GM18868 (cell line): Measurements from ENCODE around the gene PLXNA4.

ENCODE experiments used
- ATAC-seq: cut with Tn5 transposase; IDR thresholded peaks from one replicate; pipeline ENCODE4 v1.9.1; 2021; ENCODE audit warnings: mild to moderate bottlenecking, moderate library complexity; ENCODE audit not compliant: unreplicated experiment

The PLXNA4 gene

DNA sequence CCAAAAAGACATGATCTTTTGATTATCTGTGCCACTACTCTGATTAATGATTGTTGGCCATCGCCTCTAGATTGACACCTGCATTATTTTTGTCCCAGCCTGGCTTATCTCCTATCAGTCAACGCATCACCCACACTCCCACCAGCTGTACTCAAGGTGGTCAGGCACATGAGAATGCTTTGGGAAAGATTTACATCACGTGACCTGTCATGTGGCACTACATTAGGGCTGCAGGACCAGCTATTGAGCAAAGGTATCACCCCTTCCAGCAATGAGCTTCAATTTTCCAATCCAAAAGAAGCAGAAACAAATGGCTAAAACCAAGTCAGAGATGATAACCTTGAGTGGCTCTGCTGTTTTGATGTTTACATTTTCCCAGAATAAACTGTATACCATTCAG is 204.3 kb downstream of the PLXNA4 start:
- ATAC-seq: no peak

- ATAC-seq: no peak
These were observed 207.9 kb downstream of the PLXNA4 start for GRCh38 chr7:132368246-132368900.

DNA sequence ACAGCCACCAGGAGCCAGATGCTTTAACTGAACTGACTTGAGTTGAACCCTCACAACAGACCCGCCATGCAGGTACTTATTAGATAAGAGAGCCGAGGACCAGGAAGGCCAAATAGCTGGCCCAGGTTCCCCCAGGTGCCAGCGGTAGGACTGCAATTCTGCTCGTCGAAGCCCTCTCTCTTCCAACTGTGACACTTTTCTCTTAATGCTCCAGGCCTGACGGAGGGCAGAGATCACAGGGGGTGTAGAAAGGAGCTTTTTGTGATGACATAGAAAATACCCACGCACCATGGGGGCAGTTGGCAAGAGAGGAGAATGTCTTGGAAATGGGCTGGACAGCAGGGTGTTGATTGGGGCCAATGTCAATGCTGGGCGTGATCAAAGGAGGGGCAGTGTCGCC is 208.5 kb downstream of the PLXNA4 start:
- ATAC-seq: no peak

GRCh38 chr7:132367004-132367403 is 209.3 kb downstream of the PLXNA4 start:
- ATAC-seq: no peak

DNA sequence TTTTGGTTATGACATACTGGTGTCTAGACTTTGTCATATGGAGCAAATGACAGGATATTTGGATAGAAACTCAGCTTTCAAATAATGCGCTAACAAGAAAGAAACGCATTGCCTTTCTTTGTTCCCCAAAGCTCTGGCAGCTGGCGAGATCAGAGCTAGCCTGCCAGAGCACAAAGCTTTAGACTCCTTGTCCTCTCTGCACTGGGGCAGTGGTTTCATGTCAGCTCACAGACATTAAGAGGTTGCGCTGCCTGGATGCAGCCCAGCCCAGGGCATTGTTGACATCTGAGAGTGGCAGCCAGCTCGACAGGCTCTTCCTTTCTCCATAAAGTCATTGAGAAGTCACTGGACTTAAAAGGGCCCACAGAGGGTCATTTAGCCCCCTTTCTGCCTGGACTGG is 212.0 kb downstream of the PLXNA4 start:
- no peak for ATAC-seq

DNA sequence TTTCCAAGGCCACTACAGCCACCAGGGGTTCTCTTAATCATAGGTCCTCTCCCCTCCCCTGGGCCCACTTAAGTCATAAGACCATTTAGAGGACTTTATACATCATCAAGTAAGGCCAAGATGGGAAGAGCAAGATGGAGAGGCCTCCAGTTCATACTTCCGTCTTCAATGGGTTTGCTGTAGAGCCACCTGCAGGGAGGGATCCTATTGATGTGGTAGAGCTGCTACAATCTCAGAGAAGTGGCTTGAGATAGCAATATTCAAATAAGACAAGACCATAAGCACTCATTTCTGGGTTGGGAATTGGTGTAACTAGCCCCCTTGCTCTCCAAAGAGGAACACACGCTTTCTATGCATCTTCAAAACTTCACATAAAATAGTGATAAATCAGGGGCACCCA is 214.2 kb downstream of the PLXNA4 start:
- no peak for ATAC-seq

DNA sequence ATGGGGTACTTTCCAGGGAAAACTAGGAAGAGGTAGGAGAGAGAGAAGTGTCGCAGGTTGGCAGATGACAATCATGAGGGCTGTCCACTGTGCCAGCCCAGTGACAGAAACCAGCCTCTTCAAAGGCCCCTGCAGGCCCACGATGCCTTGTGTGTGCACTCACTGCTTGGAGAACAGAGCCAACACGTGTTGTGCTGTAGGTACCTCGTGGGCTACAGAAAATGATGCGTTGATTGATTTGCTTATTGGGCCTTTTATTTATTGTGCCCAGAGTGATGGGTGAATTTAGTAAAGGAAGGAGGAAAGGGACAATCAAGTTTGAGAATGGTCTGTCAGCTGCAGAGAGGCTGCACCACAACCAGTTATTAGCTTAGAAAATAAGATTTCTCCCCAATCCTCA is 215.1 kb downstream of the PLXNA4 start:
- ATAC-seq: no peak

DNA sequence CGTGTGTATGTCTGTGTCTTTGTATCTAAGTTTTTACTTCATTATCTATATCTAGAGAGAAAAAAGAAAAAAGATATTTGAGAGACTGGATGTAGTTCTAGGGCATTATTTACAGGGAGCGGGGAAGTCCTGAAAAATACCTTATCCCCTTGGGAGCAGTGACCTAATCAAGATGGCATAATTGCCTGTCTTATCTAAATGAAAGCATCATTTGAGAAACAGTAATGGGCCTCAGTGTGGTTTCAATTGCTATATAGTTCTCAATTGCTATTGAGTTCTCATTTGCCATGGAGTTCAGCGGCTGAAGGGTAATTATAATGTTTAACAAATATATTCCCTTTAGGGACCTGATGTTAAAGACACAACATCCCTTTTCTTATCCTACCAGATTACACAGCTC is 216.5 kb downstream of the PLXNA4 start:
- ATAC-seq: no peak

DNA sequence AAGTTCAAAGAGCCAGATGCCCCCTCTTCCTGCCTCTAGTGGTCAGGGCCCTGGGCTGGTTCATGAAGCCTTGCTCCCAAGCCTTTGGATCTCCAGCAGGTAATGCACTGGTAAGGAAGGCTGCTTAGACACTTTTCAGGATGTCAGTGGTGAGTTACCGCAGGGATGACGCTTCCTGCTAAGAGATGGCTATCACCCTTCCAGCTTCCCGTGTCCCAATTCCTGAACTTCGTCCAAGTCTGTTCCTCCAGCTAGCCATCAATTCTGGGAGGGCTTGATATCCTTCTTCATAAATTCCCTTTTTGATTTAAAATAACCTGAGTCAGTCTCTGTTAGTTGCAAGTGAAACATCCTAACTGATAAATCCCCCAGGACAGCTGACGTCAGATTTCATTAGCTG is 221.2 kb downstream of the PLXNA4 start:
- no peak for ATAC-seq

- ATAC-seq: no peak
These were observed 221.7 kb downstream of the PLXNA4 start for GRCh38 chr7:132354527-132354926.

DNA sequence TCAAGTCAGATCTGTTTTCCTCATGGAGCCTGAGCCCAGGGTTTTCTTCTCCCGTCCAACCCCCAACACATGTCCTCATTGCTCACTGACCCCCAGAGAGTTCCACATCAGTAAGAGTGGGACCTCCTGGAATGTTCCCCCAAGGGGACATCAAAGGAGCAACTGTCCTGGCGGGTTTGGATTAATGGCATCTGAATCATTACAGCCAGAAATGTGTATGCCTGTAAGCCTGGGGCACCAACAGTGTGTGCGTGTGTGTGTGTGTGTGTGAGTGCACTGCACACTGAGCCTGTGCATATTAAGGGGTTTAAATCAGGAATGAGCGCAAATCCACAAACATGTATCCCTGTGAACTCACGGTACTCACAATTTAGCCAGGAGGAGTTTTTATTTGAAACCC is 222.3 kb downstream of the PLXNA4 start:
- no peak for ATAC-seq

DNA sequence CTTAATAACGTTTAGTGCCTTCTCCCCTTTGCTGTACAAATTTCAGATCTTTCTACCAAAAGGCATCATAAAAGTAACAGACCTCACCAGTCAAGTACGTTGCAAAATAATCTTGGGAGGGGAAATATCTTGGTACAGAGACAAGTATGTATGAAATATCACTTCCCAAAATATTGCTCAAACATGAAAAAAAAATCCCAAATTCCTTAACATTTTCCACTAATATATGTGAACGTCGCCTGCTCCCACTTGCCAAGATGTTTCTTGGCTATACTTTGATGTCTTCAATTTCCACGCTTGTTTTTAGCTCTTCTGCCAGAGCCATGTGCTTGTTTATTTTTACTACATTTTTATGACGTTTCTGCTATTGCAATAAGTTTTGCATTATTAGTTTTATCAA is 223.5 kb downstream of the PLXNA4 start:
- no peak for ATAC-seq

DNA sequence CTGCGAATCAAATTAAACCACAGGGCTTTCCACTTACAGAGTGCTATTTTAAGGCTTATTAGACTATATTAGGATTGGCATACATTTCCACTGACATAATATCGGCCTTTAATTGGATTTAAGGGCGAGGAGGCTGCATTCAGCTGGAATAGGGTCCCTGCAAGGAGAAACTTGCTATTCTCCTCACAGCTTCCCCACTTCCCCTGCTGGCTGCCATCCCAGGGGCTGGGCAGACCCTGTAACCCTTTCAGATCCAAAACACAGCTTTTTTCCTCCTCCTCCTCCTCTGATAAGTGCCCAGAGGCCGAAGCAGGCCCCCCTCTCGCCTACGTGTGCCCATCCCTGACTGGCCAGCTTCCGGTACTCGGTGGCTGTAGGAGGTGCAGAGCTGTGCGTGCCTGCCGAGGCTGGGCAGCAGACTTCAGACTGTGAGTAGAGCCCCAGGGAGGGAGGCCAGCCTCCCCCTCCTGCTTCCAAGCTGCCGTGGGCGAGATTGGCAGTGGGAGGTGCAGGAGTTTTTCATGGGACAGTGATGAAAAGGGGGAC is 224.2 kb downstream of the PLXNA4 start:
- ATAC-seq: no peak

- ATAC-seq: no peak
These were observed 225.5 kb downstream of the PLXNA4 start for GRCh38 chr7:132350741-132351140.

DNA sequence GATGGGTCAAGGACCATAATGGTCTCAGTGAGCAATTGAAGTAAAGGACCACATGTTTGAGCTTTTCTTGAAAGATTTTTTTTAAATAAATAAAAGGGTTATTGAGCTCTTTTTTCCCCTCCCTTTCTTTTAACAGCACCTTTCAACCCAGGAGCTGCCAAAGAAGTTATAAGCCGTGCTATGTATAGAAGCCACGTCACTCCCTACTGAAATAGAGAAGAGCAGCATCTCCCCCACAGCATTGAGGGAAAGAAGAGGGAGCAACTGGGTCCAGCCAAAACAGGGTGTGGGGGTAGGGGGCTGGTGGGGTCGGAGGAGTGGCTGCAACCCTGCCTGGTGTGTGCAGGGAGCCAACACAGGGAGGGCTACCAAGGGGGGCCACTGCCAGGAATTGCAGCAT is 227.2 kb downstream of the PLXNA4 start:
- no peak for ATAC-seq

DNA sequence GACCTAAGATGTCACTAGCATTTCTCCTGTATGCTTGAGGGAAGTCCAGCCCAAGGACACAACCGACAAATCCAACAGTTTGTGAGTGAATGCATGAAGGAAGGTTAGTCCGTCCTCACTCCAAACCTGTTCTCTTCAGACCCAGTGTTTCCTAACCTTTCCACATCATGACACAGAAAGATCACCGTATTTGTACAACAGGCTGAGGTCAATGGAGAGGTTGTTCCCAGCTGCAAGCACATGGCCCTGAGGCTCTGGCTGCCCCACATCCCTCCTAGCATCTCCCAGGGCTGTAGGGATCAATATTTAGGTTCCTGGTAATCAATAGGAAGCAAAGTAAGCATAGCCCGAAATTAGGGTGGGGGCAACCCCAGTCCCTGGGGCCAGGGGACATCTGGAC is 227.9 kb downstream of the PLXNA4 start:
- no peak for ATAC-seq

- no peak for ATAC-seq
These were observed 228.4 kb downstream of the PLXNA4 start for GRCh38 chr7:132347858-132348257.

- ATAC-seq: no peak
These were observed 229.1 kb downstream of the PLXNA4 start for GRCh38 chr7:132347123-132347522.

- no peak for ATAC-seq
These were observed 230.6 kb downstream of the PLXNA4 start for GRCh38 chr7:132345543-132346129.

GRCh38 chr7:132345030-132345429 is 231.2 kb downstream of the PLXNA4 start:
- ATAC-seq: no peak

- ATAC-seq: no peak
These were observed 233.1 kb downstream of the PLXNA4 start for GRCh38 chr7:132343199-132343598.

GRCh38 chr7:132337450-132338080 is 238.7 kb downstream of the PLXNA4 start:
- no peak for ATAC-seq
